ENCODE measurements around the gene VTI1A. TPM values are rescaled to one million over a fixed set of nuclear protein-coding genes. Genes with fewer than 3 reads are reported as not detected.

Gene VTI1A
- total RNA-seq, 1 experiment from 2014 or later = 22.0 TPM

DNA sequence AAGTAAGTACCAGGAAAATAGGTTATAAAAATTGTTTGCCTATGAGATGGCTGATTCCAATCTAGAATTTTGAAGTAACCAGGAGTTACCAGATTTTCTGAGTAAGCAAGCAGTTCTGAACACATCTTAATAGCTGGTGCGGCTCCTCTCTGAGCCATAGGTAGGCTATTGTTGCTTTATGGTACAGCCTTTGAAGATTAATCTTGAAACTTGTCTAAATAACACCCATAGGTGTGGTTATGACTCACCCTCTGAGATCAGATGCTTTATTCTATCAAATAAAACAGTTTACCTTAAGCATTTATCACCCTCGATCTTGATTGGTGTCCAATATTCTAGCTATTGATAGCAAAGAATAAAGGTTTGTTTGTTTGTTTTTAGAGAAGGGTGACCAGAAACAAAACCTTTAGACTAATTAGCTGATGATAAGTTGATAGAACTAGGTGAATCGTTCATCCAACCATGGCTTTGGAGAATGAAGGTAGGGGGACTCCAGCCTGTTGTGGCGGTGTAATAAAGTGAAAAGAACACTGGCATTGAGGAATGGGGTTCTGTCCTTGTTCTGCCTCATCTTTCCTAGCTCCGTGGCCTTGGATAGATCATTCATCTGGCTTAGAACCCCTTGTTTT is 72.2 kb downstream of the VTI1A start:
- Histone ChIP-seq H3K9ac (ENCODE audit: extremely low read depth, insufficient read length, low read length) (no peak overlapping the region), H3K14ac (ENCODE audit: insufficient read depth, low read length) (no peak overlapping the region), H3K9me3 (ENCODE audit: control insufficient read depth, low read depth, low read length) (no peaks in the 10 kb centered on the region), H4K8ac (replicated peaks; ENCODE audit: insufficient read length, low read depth, low read length) (no peak overlapping the region), H4K91ac (ENCODE audit: insufficient read length, low read depth, low read length) (no peak overlapping the region), H2BK5ac (ENCODE audit: insufficient read length, low read length) (no peak overlapping the region), H3K4me2 (ENCODE audit: insufficient read depth, insufficient read length, low read length) (no peak overlapping the region), H2BK15ac (ENCODE audit: low read depth, low read length) (no peak overlapping the region), H2AFZ (ENCODE audit: low read length) (no peak overlapping the region), H3K27ac (ENCODE audit: insufficient read length, low read depth, low read length) (no peak overlapping the region), H3K4ac (ENCODE audit: low read depth, low read length) (no peak overlapping the region), H4K5ac (ENCODE audit: insufficient read length, low read depth, low read length) (no peak overlapping the region), H4K20me1 (ENCODE audit: control insufficient read depth, insufficient read depth, insufficient read length) (no peaks in the 10 kb centered on the region), H3K56ac (ENCODE audit: insufficient read length, low read depth, low read length) (no peak overlapping the region), H3K79me1 (ENCODE audit: insufficient read depth, low read depth, low read length, poor library complexity, severe bottlenecking) (no peaks in the 10 kb centered on the region), H2BK20ac (ENCODE audit: low read depth, low read length, poor library complexity, severe bottlenecking) (no peak overlapping the region), H3K23me2 (ENCODE audit: insufficient read length, low read depth, low read length, poor library complexity, severe bottlenecking) (no peaks in the 10 kb centered on the region), H2AK5ac (ENCODE audit: insufficient read length, low read length) (no peak overlapping the region), H2BK120ac (ENCODE audit: low read depth, low read length, poor library complexity, severe bottlenecking) (no peak overlapping the region), H3K27me3 (ENCODE audit: insufficient read depth, low read length) (no peaks in the 10 kb centered on the region), H3K18ac (ENCODE audit: insufficient read length, low read depth, low read length) (no peak overlapping the region), H3K23ac (ENCODE audit: insufficient read length, low read depth, low read length) (no peak overlapping the region), H3T11ph (ENCODE audit: low read length) (no peak overlapping the region), H3K79me2 (ENCODE audit: insufficient read depth, low read length) (no peaks in the 10 kb centered on the region), H2BK12ac (ENCODE audit: insufficient read length, low read depth, low read length) (no peak overlapping the region), H3K4me1 (ENCODE audit: insufficient read depth, low read length) (no peaks in the 10 kb centered on the region; the same call in 1 of the 2 replicates)
- H3K27ac Mint-ChIP-seq = no peak overlapping the region
- H3K4me3 Mint-ChIP-seq = no peak overlapping the region
- H3K36me3 Mint-ChIP-seq (ENCODE audit: insufficient read depth in 1 of 3, low read depth in 3 of 3) = no peaks in the 10 kb centered on the region
- DNase-seq = no peak
- no peaks in the 10 kb centered on the region for H3K27me3 Mint-ChIP-seq (ENCODE audit: low read depth)
- H3K9me3 Mint-ChIP-seq = no peaks in the 10 kb centered on the region
- peaks cover 0 to 1% of the 10 kb centered on the region in 2 experiments; a peak in 1 of 4 replicates for H3K4me1 Mint-ChIP-seq
- TF ChIP-seq, protein P1, sequence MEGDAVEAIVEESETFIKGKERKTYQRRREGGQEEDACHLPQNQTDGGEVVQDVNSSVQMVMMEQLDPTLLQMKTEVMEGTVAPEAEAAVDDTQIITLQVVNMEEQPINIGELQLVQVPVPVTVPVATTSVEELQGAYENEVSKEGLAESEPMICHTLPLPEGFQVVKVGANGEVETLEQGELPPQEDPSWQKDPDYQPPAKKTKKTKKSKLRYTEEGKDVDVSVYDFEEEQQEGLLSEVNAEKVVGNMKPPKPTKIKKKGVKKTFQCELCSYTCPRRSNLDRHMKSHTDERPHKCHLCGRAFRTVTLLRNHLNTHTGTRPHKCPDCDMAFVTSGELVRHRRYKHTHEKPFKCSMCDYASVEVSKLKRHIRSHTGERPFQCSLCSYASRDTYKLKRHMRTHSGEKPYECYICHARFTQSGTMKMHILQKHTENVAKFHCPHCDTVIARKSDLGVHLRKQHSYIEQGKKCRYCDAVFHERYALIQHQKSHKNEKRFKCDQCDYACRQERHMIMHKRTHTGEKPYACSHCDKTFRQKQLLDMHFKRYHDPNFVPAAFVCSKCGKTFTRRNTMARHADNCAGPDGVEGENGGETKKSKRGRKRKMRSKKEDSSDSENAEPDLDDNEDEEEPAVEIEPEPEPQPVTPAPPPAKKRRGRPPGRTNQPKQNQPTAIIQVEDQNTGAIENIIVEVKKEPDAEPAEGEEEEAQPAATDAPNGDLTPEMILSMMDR (conservative IDR thresholded peaks at IDR 0.05) = no peak
- WGBS (ENCODE audit: extremely low coverage, insufficient read length, low lambda C conversion rate) = no CpG with 5 or more reads among the region's 5 CpGs

Measured in H9 (cell line).